Cardiac fibroblast (primary cell): ENCODE data around the gene PLEKHA5.

ENCODE experiments used
- DNase-seq, 2 donors: peaks; one replicate each; pipeline versions ENCODE4 v3.0.0 to v3.0.0-alpha.2; 2010; ENCODE audit warnings: low read depth in 2 of 2
- H3K4me3 ChIP-seq, 2 donors: replicated peaks in 1 of 2; 1 replicate in 1 of 2; 2 replicates in 1 of 2; pipeline ENCODE4 v1.5.1; 2011; ENCODE audit warnings: low read depth in 2 of 2, low read length in 2 of 2, mild to moderate bottlenecking in 2 of 2, moderate library complexity in 1 of 2
- CTCF ChIP-seq: IDR thresholded peaks from one replicate; pipeline ENCODE4 v1.5.1; 2011; ENCODE audit warnings: low read depth, mild to moderate bottlenecking, low read length, inconsistent platforms

Gene PLEKHA5

GRCh38 chr12:19307451-19307850, 177.9 kb downstream of the PLEKHA5 start:
- H3K4me3 ChIP-seq: no peak overlapping the region
- DNase-seq: no peak
- no peak for TF ChIP-seq CTCF

DNA sequence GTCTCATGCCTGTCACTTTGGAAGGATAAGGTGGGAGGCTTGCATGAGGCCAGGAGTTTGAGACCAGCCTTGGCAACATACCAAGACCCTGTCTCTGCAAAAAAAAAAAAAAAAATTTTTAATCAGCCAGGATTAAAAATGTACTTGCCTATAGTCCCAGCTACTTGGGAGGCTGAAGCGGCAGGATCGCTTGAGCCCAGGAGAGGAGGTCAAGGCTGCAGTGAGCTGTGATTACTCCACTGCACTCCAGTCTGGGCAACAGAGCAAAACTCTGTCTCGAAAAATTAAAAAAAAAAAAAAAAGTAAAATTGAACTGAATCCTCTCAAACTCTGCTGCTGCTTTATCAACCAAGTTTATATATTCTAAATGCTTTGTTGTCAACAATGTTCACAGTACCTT, 181.6 kb downstream of the PLEKHA5 start:
- no peak for DNase-seq
- no peak for TF ChIP-seq CTCF
- no peak overlapping the region for H3K4me3 ChIP-seq

DNA sequence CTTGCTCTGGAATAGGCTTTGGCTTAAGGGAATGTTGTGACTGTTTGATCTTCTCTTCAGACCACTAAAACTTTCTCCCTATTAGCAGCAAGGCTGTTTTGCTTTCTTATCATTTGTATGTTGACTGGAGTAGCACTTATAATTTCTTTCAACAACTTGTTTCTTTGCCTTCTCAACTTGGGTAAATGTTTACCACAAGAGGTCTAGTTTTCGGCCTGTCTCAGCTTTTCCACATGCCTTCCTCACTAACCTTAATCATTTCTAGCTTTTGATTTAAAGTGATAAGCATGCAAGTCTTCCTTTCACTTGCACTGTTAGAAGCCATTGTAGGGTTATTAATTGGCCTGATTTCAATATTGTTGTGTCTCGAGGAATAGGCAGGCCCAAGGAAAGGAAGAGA, 183.1 kb downstream of the PLEKHA5 start:
- DNase-seq: no peak

DNA sequence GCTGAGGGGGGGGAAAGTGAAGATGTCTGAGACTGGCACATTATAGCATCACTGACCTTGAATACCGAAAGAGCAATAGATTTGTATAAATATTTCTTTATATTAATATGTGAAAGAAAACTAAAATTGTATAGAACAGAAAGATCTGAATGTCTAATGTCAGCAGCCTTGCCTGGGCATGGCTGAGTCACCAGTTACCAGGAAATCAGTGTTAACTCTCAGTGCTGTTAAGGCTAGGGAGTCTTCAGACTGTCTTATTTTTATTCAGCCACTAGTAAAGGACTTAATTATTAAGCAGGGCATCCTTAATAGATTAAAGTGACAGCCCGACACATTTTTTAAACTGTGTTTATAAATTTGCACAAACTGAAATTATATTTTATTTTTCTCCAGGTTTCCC, 186.9 kb downstream of the PLEKHA5 start:
- no peak overlapping the region for H3K4me3 ChIP-seq
- no peak for TF ChIP-seq CTCF
- DNase-seq: peak; percentile 42 to 43

More for the DNA sequence above, 183.1 kb downstream of the PLEKHA5 start:
- no peak for TF ChIP-seq CTCF
- no peak overlapping the region for H3K4me3 ChIP-seq

- H3K4me3 ChIP-seq: no peak overlapping the region
- no peak for DNase-seq
- TF ChIP-seq CTCF: no peak
These were observed 192.8 kb downstream of the PLEKHA5 start for GRCh38 chr12:19322376-19322775.

GRCh38 chr12:19323805-19324204, 194.3 kb downstream of the PLEKHA5 start:
- no peak overlapping the region for H3K4me3 ChIP-seq
- TF ChIP-seq CTCF: no peak

DNA sequence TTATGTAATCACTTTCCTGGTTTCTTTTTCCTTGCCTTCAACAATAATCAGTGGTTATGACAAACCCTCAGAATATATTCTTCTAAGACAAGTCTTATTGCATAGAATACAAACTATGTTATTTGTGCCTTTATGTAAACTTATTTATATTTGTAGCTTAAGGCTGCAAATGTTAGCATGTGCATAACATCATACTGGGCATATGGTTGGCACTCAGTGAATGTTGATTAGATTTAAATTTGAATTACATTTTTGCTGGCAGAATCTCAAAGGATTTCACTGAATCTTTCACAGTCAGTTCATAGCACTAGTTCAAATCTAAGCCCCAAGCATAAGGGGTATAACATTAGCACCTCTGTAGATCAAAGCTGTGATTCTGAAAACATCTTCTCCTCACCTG, 196.6 kb downstream of the PLEKHA5 start:
- TF ChIP-seq CTCF: no peak
- DNase-seq: no peak

More at GRCh38 chr12:19323805-19324204, 194.3 kb downstream of the PLEKHA5 start:
- no peak for DNase-seq

More for the DNA sequence above, 196.6 kb downstream of the PLEKHA5 start:
- H3K4me3 ChIP-seq: no peak overlapping the region
